Measurements from ENCODE around the gene ITGB1.
"Not testable (repeated sequence)": the region's sequence is repeated elsewhere in the genome, so short reads cannot be mapped to it uniquely, and the experiment has no call there.

Gene ITGB1

GRCh38 chr10:32923849-32924248 lies 34.2 kb downstream of the ITGB1 start:
- no peak for DNase-seq (ENCODE audit: insufficient read length, low spot score)
- no peak for FAIRE-seq
- no peak for TF ChIP-seq POLR2AphosphoS5 (IDR thresholded peaks at IDR 0.05; ENCODE audit: low read depth, low read length)
- TF ChIP-seq POLR2A (IDR thresholded peaks at IDR 0.05; ENCODE audit: low read depth, low read length) = no peak
- TF ChIP-seq PAX5 (IDR thresholded peaks at IDR 0.05; ENCODE audit: insufficient read depth, low read length, severe bottlenecking) = no peak
- no peak for TF ChIP-seq POU2F2 (IDR thresholded peaks at IDR 0.05; ENCODE audit: low read depth, low read length)
- TF ChIP-seq SPI1 (IDR thresholded peaks at IDR 0.05; ENCODE audit: low read depth, low read length) = no peak
- no peak for TF ChIP-seq TAF1 (IDR thresholded peaks at IDR 0.05; ENCODE audit: low read depth, low read length)

- no peak for FAIRE-seq
- TF ChIP-seq POLR2AphosphoS5 (IDR thresholded peaks at IDR 0.05; ENCODE audit: low read depth, low read length) (no peak), PAX5 (IDR thresholded peaks at IDR 0.05; ENCODE audit: insufficient read depth, low read length, severe bottlenecking) (no peak), TAF1 (IDR thresholded peaks at IDR 0.05; ENCODE audit: low read depth, low read length) (no peak), SPI1 (IDR thresholded peaks at IDR 0.05; ENCODE audit: low read depth, low read length) (no peak), POLR2A (IDR thresholded peaks at IDR 0.05; ENCODE audit: low read depth, low read length) (no peak), POU2F2 (IDR thresholded peaks at IDR 0.05; ENCODE audit: low read depth, low read length) (no peak)
- no peak for DNase-seq (ENCODE audit: insufficient read length, low spot score)
Measured at GRCh38 chr10:32923134-32923533, 34.9 kb downstream of the ITGB1 start.

- no peak for TF ChIP-seq POLR2A (IDR thresholded peaks at IDR 0.05; ENCODE audit: low read depth, low read length)
- TF ChIP-seq TAF1 (IDR thresholded peaks at IDR 0.05; ENCODE audit: low read depth, low read length) = no peak
- FAIRE-seq = no peak
- DNase-seq (ENCODE audit: insufficient read length, low spot score) = no peak
Measured at GRCh38 chr10:32922170-32922569, 35.9 kb downstream of the ITGB1 start.

GRCh38 chr10:32917817-32918216 lies 40.2 kb downstream of the ITGB1 start:
- not testable (repeated sequence) for FAIRE-seq; DNase-seq (ENCODE audit: insufficient read length, low spot score)

- DNase-seq (ENCODE audit: insufficient read length, low spot score) = no peak
- TF ChIP-seq POLR2AphosphoS5 (IDR thresholded peaks at IDR 0.05; ENCODE audit: low read depth, low read length) (no peak), PAX5 (IDR thresholded peaks at IDR 0.05; ENCODE audit: insufficient read depth, low read length, severe bottlenecking) (no peak), SPI1 (IDR thresholded peaks at IDR 0.05; ENCODE audit: low read depth, low read length) (no peak), TAF1 (IDR thresholded peaks at IDR 0.05; ENCODE audit: low read depth, low read length) (no peak), POLR2A (IDR thresholded peaks at IDR 0.05; ENCODE audit: low read depth, low read length) (no peak), POU2F2 (IDR thresholded peaks at IDR 0.05; ENCODE audit: low read depth, low read length) (no peak)
- FAIRE-seq = peak; percentile 85
Measured at GRCh38 chr10:32911285-32912016, 46.6 kb downstream of the ITGB1 start.

- not testable (repeated sequence) for DNase-seq (ENCODE audit: insufficient read length, low spot score)
- peak; percentile 91 for FAIRE-seq
Measured at GRCh38 chr10:32909970-32910369, 48.1 kb downstream of the ITGB1 start.

- TF ChIP-seq TAF1 (IDR thresholded peaks at IDR 0.05; ENCODE audit: low read depth, low read length) = no peak
- no peak for TF ChIP-seq PAX5 (IDR thresholded peaks at IDR 0.05; ENCODE audit: insufficient read depth, low read length, severe bottlenecking)
- TF ChIP-seq POLR2A (IDR thresholded peaks at IDR 0.05; ENCODE audit: low read depth, low read length) = no peak
- no peak for TF ChIP-seq SPI1 (IDR thresholded peaks at IDR 0.05; ENCODE audit: low read depth, low read length)
- TF ChIP-seq POLR2AphosphoS5 (IDR thresholded peaks at IDR 0.05; ENCODE audit: low read depth, low read length) = no peak
- TF ChIP-seq POU2F2 (IDR thresholded peaks at IDR 0.05; ENCODE audit: low read depth, low read length) = no peak
- DNase-seq (ENCODE audit: insufficient read length, low spot score) = no peak
- FAIRE-seq = no peak
Measured at GRCh38 chr10:32909456-32909855, 48.6 kb downstream of the ITGB1 start.

GRCh38 chr10:32906595-32906994 lies 51.4 kb downstream of the ITGB1 start:
- FAIRE-seq (no peak), DNase-seq (ENCODE audit: insufficient read length, low spot score) (no peak)
- TF ChIP-seq POLR2AphosphoS5 (IDR thresholded peaks at IDR 0.05; ENCODE audit: low read depth, low read length) (no peak), TAF1 (IDR thresholded peaks at IDR 0.05; ENCODE audit: low read depth, low read length) (no peak), PAX5 (IDR thresholded peaks at IDR 0.05; ENCODE audit: insufficient read depth, low read length, severe bottlenecking) (no peak), SPI1 (IDR thresholded peaks at IDR 0.05; ENCODE audit: low read depth, low read length) (no peak), POU2F2 (IDR thresholded peaks at IDR 0.05; ENCODE audit: low read depth, low read length) (no peak), POLR2A (IDR thresholded peaks at IDR 0.05; ENCODE audit: low read depth, low read length) (no peak)

- FAIRE-seq = no peak
- no peak for DNase-seq (ENCODE audit: insufficient read length, low spot score)
- TF ChIP-seq PAX5 (IDR thresholded peaks at IDR 0.05; ENCODE audit: insufficient read depth, low read length, severe bottlenecking) = no peak
Measured at GRCh38 chr10:32905466-32905865, 52.6 kb downstream of the ITGB1 start.

GRCh38 chr10:32901815-32902214 lies 56.2 kb downstream of the ITGB1 start:
- no peak for TF ChIP-seq PAX5 (IDR thresholded peaks at IDR 0.05; ENCODE audit: insufficient read depth, low read length, severe bottlenecking)
- FAIRE-seq = no peak
- no peak for DNase-seq (ENCODE audit: insufficient read length, low spot score)

- DNase-seq (ENCODE audit: insufficient read length, low spot score); FAIRE-seq: not testable (repeated sequence)
Measured at GRCh38 chr10:32895200-32895968, 62.6 kb downstream of the ITGB1 start.
